Measurements from ENCODE around the gene SLC1A3.

Gene SLC1A3

DNA sequence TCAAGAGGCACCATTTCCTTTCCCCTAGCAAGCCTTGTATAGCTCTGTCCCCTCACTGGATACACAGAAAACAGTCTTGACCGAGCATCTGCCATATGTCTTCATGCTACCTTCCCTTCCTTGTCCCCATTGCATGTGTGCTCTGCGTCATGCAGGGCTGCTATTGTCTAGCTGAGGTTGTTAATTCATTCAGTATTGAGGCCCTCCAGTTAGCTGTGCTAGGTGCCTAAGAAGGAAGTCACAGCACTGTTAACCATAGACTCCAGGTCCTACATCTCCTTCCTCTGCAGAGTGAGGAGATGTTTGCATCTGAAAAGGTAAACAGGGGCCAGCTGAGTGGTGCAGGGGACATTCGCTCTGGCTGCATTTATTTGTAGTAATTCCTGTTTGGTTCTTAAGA, 48.2 kb downstream of the SLC1A3 start:
- DNase-seq (ENCODE audit: insufficient read length, low spot score) (no peak), FAIRE-seq (no peak)

GRCh38 chr5:36655161-36655560, 48.8 kb downstream of the SLC1A3 start:
- FAIRE-seq = no peak
- DNase-seq (ENCODE audit: insufficient read length, low spot score) = no peak

GRCh38 chr5:36656556-36656955, 50.1 kb downstream of the SLC1A3 start:
- DNase-seq (ENCODE audit: insufficient read length, low spot score) = no peak
- no peak for FAIRE-seq

GRCh38 chr5:36657563-36657995, 51.2 kb downstream of the SLC1A3 start:
- FAIRE-seq = no peak
- no peak for DNase-seq (ENCODE audit: insufficient read length, low spot score)

DNA sequence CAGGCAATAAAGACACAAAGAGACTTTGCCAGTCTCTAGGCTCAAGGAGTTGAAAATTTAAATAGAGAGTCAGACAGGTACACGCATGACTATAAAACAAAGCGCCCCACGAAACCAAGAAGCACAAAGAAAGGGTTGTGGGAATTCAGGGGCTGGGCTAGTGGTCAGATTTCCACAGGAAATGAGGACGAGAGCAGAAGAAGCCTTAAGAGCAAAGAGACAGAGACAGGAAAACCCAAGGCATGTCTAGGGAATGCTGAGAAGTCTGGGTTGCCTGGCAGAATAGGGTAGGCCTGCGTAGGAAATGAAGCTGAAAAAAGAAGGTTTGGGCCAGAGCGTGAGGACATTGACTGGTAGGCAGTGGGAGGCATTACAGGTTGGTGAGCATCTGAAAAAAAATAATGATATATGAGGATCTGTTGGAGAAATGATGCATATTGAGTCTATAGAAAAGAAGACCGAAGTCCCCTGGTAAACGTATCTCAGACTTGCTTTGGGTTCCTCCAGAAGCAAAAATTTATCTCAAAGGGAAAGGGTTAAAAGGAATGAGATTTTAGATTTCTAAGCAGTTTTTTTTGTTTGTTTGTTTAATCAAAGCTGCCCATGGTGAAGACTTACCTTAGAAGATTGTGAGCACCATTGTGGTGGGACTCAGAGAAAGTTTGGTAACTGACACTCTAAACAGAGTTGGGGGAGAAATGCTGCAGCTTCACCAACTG, 51.8 kb downstream of the SLC1A3 start:
- FAIRE-seq (no peak), DNase-seq (ENCODE audit: insufficient read length, low spot score) (no peak)

GRCh38 chr5:36659411-36659810, 53.0 kb downstream of the SLC1A3 start:
- no peak for FAIRE-seq

DNA sequence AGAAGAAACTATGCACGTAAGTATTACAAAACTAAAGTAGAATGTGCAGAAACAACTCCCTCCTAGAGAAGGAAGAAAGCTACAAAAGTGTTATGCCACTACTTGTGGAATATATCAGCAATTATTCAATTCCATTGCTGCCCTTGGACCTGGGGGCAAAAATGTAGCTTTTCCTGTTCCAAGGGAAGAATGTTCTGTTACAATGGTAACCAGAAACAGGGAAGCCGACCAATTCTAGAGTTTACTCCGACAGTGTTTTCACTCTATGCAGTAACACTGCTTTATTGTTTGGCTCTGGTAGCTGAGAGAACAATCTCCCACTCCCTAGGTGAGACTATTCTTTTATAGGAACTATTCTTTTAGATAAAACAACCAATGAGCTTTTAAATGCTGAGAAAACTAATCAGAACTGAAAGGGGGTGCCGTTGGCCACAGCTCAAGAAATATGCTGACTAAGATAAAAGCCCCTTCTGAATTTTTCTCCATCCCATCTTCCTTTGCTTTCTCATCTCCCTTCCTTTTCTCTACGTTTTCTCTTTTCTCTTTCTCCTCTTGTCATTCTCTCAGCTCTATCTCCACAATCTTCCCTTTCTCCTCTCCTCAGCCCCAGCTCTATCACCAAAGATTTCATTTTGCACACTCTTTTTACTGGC, 54.1 kb downstream of the SLC1A3 start:
- no peak for FAIRE-seq
- DNase-seq (ENCODE audit: insufficient read length, low spot score) = no peak

More at GRCh38 chr5:36659411-36659810, 53.0 kb downstream of the SLC1A3 start:
- no peak for DNase-seq (ENCODE audit: insufficient read length, low spot score)

DNA sequence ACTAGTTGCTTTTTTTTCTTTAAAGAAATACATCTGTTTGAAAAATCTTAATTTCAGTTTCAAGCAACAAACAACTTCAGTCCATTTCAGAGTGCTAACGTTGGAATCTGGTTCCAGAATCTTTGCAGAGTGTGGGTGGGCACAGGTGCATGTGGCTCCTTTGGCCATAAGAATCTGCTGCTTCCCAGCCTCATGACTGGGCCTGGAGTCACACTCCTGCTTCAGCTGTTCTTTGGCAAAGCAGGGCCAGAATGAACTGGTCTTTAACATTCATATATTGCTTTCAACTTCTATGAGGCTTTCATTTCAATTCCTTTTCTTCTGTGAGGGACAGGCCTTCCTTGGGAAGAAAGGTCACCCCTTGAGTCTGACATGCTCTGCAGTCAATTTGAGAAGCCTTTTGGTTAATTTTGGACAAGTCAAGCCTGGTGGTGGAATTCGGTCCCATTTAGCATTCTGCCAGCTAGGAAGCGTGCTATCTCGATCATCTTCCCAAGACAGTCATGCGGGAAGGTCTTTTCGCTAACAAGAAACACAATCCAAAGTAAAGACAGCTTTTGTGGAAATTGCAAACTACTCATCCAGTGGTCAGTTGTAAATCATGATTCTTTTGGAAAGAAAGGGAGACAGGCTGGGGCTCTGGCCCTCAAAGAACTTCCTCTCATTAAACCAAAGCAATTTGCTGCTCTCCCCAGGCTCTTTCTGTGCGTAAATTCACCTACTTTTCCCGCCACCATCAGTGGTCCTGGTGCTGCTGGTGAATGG, 55.2 kb downstream of the SLC1A3 start:
- DNase-seq (ENCODE audit: insufficient read length, low spot score) (no peak), FAIRE-seq (no peak)

DNA sequence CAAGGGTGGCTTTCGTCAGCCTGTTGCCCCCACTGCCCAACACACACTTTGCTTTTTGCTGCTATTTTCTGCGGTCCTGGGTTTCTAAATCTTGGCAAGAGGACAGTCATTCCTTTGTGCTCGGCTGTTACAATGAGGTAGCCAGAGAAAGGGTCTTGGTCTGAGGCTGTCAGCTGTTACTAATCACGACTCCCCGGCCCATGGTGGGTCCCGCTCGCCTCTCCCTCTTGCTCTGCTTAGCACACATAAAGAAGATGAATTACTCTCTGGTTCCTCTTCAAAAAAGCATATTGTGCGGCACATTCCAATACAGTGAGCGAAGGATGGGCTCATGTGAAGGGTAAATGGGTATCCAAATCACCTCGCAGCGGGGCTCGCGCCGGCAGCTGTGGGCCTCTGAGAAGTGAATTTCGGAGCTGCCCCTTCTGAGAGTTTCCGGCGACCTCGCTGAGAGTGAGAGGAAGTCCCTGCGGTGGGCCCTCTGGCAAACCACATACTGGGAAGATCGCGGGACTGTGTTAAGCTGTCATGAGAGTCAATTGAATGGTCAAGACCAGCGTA, 56.0 kb downstream of the SLC1A3 start:
- FAIRE-seq (no peak), DNase-seq (ENCODE audit: insufficient read length, low spot score) (no peak)

- no peak for DNase-seq (ENCODE audit: insufficient read length, low spot score)
- no peak for FAIRE-seq
Observed at GRCh38 chr5:36664766-36665165, 58.4 kb downstream of the SLC1A3 start.

DNA sequence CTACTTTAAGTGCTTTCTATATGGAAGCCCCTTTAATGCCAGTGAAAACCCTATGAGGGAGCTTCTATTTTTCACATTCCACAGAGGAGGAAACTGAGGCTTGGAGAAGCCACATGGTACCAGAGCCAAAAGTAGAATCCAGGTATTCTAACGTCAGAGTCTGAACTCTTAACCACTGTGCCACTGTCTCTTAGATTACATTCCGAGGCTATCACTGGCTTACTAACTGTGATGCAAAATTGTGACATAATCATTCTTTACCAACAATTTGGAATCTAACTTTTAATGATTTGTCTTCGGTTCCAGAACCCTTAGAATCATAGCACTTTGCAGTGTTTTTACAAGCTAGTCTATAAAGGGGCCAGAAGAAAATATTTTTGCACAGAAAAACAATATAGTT, 59.2 kb downstream of the SLC1A3 start:
- DNase-seq (ENCODE audit: insufficient read length, low spot score) (no peak), FAIRE-seq (no peak)

DNA sequence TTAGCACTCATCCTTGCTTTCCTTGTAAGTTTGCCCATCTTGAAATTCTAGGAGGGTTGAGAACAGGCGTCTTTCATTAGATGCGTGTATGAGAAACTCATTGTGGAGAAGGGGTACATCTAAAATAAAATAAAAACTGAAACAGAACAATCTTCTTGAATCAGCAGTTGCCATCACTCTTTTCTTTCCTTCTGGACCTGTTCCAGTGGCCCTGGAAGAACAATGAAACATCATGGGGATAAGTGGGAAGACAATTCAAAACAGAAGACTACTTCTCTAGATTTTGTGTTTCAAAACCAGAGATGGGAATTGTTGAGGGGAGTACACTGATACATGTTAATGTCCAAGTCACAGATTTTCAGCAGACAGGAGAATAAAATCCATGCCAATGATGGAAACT, 59.9 kb downstream of the SLC1A3 start:
- FAIRE-seq (no peak), DNase-seq (ENCODE audit: insufficient read length, low spot score) (no peak)

DNA sequence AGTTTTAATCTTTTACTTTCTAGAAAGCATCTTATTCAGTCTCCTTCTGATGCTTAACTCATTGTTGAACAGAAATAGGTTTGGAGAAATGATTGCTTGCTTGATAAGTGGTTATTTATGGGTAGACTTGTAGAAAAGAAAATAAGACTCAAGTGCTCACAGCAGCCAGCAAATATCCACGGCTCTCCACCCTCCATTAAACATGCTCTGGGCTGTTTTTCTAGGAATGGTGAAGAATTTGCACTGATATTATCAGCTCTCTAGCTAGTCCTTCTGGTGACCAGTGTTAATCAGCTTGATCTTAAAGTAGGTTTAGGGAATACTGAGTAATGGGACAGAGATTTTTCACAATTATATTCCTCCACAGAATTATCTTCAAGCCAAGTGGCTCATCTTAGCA, 60.6 kb downstream of the SLC1A3 start:
- no peak for DNase-seq (ENCODE audit: insufficient read length, low spot score)

DNA sequence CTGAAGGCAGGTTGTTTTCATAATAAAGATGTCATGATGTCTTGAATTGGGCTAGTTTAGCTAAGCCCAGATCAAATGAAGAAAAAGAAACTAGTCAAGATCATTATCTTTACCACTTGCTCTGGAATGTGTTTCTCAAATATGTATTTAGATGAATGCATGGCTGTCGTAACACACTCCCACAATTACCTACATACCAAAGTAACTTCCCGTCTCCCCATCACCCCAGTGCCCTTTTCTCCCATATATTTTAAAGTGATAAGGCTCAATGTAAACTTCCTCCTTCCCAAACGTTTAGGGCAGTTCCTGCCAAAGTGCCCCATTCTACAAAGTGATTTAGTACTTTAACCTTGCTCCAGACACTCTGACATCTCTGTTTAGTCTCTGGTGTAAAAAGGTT, 61.4 kb downstream of the SLC1A3 start:
- no peak for DNase-seq (ENCODE audit: insufficient read length, low spot score)
- FAIRE-seq = no peak

More for the DNA sequence above, 60.6 kb downstream of the SLC1A3 start:
- FAIRE-seq = no peak

GRCh38 chr5:36669015-36669651, 62.7 kb downstream of the SLC1A3 start:
- DNase-seq (ENCODE audit: insufficient read length, low spot score) = no peak
- no peak for FAIRE-seq

DNA sequence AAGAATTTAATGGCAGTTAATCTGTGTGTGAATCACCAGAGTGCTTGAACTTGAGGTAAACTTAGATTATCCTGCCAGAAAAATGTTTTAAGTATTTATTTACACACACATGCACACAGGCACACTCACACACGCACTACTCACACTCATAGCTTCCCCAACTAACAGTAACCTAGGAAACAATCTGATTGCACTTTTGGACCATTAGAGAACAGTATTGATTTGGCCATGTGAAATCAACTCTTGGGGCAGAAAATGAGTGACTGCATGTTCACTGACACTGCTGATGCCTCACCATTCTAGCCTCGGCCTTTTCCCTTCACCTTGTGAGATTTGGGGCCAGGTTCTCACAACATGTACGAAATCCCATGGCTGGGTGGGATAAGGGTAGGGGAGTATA, 64.1 kb downstream of the SLC1A3 start:
- FAIRE-seq (no peak), DNase-seq (ENCODE audit: insufficient read length, low spot score) (no peak)

DNA sequence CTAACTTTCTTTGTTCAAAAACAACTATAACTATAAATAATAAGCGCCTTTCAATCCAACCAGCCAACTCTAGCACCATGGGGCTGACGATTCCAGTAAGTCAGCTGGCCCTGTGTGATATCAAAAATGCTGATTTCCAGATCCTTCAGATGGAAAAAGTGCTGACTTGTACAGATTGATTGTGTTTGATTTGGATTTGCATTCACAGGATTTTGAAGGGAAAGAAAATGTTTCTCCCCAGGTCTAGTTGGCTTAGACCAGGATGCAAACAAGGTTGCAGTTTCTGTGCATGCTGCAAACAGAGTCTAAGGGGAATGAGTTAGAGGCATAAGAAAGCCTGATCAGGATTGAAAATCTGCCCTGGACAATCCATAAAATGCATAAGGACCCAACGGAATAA, 68.9 kb downstream of the SLC1A3 start:
- FAIRE-seq (no peak), DNase-seq (ENCODE audit: insufficient read length, low spot score) (no peak)

- DNase-seq (ENCODE audit: insufficient read length, low spot score) (no peak), FAIRE-seq (no peak)
Observed at GRCh38 chr5:36679221-36679989, 73.0 kb downstream of the SLC1A3 start.

GRCh38 chr5:36680066-36680465, 73.7 kb downstream of the SLC1A3 start:
- FAIRE-seq (no peak), DNase-seq (ENCODE audit: insufficient read length, low spot score) (no peak)

DNA sequence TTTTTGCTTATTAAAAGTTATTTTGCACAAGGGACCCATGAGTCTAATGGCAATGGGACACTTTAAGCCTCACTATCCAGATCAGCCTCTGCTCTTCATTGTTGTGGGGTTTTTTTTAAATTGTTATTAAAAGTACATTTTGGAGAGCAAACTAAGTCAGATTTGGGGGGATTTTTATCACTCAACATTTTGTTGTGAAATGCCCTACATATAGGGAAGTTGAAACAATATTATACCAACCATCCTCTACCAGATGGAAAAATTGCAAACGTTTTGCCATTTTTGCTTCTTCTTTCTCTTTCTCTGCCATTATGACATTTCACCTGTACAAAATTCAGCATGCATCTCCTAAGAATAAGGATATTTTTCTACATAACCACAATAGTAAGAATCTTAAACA, 75.3 kb downstream of the SLC1A3 start:
- DNase-seq (ENCODE audit: insufficient read length, low spot score) (no peak), FAIRE-seq (no peak)

All from GM19239 (cell line).